LNCaP clone FGC (cell line): ENCODE data around the gene SPN.
"Not testable (repeated sequence)": the region's sequence is repeated elsewhere in the genome, so short reads cannot be mapped to it uniquely, and the experiment has no call there.

Source experiments
- DNase-seq: peaks from one replicate; pipeline ENCODE4 v3.0.0-alpha.2; 2011; ENCODE audit warnings: low read depth
- H3K4me3 ChIP-seq: 2 replicates; pipeline ENCODE4 v1.5.1; 2011; ENCODE audit warnings: mild to moderate bottlenecking, low read depth, low read length, control low read depth
- TF ChIP-seq, protein P1 (sequence below): IDR thresholded peaks from 2 replicates; pipeline ENCODE4 v1.5.1; 2012; ENCODE audit warnings: mild to moderate bottlenecking; ENCODE audit not compliant: control insufficient read depth, insufficient read depth; ENCODE audit errors: extremely low read depth

SPN gene

DNA sequence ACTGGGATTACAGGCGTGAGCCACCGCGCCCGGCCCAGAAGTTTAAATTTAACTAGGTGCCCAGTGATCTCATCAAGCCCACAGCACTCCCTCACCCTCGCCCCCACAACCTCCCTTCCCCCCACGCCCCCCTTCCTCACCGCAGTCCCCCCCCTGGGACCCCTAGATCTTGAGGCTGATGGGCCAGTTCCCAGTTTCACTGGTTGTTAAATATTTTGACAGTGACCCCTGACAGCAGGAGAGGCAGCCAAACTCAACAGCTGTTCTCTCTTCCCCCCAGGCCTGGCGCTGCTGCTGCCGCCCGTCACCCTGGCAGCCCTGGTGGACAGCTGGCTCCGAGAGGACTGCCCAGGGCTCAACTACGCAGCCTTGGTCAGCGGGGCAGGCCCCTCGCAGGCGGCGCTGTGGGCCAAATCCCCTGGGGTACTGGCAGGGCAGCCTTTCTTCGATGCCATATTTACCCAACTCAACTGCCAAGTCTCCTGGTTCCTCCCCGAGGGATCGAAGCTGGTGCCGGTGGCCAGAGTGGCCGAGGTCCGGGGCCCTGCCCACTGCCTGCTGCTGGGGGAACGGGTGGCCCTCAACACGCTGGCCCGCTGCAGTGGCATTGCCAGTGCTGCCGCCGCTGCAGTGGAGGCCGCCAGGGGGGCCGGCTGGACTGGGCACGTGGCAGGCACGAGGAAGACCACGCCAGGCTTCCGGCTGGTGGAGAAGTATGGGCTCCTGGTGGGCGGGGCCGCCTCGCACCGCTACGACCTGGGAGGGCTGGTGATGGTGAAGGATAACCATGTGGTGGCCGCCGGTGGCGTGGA, 31.5 kb downstream of the SPN start:
- TF ChIP-seq, protein P1, sequence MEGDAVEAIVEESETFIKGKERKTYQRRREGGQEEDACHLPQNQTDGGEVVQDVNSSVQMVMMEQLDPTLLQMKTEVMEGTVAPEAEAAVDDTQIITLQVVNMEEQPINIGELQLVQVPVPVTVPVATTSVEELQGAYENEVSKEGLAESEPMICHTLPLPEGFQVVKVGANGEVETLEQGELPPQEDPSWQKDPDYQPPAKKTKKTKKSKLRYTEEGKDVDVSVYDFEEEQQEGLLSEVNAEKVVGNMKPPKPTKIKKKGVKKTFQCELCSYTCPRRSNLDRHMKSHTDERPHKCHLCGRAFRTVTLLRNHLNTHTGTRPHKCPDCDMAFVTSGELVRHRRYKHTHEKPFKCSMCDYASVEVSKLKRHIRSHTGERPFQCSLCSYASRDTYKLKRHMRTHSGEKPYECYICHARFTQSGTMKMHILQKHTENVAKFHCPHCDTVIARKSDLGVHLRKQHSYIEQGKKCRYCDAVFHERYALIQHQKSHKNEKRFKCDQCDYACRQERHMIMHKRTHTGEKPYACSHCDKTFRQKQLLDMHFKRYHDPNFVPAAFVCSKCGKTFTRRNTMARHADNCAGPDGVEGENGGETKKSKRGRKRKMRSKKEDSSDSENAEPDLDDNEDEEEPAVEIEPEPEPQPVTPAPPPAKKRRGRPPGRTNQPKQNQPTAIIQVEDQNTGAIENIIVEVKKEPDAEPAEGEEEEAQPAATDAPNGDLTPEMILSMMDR = no peak
- no peak for DNase-seq
- no peak overlapping the region for H3K4me3 ChIP-seq

DNA sequence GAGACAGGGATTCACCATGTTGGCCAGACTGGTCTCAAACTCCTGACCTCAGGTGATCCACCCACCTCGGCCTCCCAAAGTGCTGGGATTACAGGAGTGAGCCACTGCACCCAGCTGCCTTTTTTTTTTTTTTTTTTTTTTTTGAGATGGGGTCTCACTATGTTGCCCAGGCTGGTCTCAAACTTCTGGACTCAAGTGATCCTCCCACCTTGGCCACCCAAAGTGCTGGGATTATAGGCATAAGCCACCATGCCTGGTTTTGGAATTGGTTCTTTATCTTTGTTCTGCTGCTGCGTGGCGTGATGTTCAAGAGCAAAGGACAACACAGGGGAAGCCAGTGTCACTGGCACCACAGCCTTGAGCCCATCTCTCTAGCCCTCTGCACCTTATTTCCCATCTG, 32.6 kb downstream of the SPN start:
- not testable (repeated sequence) for DNase-seq, H3K4me3 ChIP-seq

DNA sequence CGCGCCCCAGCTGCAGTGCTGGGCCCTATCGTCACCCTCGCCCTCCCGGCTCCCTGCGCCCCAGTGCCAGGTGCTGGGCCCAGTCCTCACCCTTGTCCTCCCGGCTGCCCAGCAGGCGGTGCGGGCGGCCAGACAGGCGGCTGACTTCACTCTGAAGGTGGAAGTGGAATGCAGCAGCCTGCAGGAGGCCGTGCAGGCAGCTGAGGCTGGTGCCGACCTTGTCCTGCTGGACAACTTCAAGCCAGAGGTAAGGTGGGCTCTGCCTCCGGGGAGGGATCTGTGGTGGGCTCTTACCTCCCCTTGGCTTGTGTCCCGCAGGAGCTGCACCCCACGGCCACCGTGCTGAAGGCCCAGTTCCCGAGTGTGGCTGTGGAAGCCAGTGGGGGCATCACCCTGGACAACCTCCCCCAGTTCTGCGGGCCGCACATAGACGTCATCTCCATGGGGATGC, 33.9 kb downstream of the SPN start:
- DNase-seq = no peak
- TF ChIP-seq, protein P1 = no peak
- H3K4me3 ChIP-seq = no peak overlapping the region

DNA sequence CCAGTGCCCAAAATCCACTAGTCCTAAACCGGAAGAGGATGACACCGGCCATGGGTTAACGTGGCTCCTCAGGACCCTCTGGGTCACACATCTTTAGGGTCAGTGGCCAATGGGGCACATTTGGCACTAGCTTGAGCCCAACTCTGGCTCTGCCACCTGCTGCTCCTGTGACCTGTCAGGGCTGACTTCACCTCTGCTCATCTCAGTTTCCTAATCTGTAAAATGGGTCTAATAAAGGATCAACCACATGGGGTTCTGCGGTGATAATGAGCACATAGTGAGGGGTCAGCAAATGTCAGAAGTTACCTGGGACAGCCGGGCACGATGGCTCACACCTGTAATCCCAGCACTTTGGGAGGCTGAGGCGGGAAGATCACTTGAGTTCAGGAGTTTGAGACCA, 34.3 kb downstream of the SPN start:
- H3K4me3 ChIP-seq = no peak overlapping the region
- TF ChIP-seq, protein P1 = no peak
- no peak for DNase-seq

DNA sequence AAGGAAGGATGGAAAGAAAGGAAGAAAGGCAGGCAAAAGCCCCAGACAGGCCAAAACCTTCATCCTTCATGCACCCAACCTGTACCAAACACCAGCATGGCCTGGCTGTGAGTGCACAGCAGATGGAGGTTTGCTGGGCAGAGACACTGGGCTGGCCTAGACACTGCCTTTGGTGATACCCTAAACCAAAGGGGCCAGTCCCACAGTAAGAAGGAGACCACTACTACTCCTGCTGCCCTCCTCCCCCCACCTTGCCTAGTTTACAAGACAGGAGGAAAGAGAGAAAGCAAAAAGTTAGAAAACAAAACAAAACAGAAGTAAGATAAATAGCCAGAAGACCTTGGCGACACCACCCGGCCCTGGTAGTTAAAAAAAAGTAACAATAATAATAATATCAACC, 35.0 kb downstream of the SPN start:
- no peak overlapping the region for H3K4me3 ChIP-seq
- no peak for DNase-seq
- TF ChIP-seq, protein P1 = no peak

DNA sequence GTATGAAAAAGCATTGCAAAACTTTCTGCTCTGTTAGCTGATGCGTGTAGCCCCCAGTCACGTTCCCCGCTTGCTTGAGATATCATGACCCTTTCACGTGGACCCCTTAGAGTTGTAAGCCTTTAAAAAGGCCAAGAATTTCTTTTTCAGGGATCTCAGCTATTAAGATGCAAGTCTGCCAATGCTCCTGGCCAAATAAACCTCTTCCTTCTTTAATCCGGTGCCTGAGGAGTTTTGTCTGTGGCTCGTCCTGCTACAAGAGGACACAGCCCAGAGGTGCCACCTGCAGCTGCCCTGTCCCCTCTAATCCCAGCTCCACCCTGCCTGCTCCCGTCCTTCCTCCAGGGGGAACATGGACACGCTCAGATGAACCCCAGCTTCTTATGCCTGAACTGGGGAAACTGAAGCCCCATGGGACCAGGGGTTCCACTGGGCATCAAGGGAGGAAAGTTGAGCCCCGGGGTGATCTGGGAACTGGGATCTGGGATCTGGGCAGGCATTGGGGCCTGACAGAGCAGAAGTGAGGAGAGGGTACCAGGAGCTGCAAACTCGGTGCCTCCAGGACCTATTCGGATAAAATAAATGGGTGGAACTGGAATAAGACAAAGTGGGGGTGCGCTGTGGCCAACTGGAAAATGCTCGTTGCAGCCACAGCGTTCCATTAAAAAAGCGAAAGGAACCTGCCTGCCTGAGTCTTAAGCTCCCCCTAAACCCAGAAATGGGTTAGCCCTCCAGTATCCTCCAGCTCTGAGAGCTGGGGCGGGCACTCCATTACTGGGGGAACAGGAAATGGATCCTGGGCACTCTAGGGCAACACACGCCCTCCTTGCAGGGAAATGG, 35.7 kb downstream of the SPN start:
- DNase-seq = no peak

More for the DNA sequence above, 35.7 kb downstream of the SPN start:
- H3K4me3 ChIP-seq = no peak overlapping the region
- TF ChIP-seq, protein P1 = no peak
